HepG2 (cell line): ENCODE measurements around the gene CCDC74B. TPM values are rescaled to one million over a fixed set of nuclear protein-coding genes. Genes with fewer than 3 reads are reported as not detected.

Experiments
- GABPA ChIP-seq, 2 experiments: IDR thresholded peaks; 2 replicates each; pipeline ENCODE4 v1.6.1; 2011 to 2016; ENCODE audit warnings: low read depth in 2 of 2, low read length in 1 of 2, missing biosample characterization in 1 of 2, missing genetic modification characterization in 1 of 2
- HES4 ChIP-seq: sonication (generic); formaldehyde crosslinking; IDR thresholded peaks from 2 replicates; pipeline ENCODE4 v1.9.0; 2021; ENCODE audit warnings: mild to moderate bottlenecking, missing genetic modification reagents, borderline replicate concordance
- KDM3A ChIP-seq: IDR thresholded peaks from 2 replicates; pipeline ENCODE4 v1.6.1; 2018; ENCODE audit warnings: low read depth, missing compliant biosample characterization
- KMT2A ChIP-seq: sonication (generic); formaldehyde crosslinking; IDR thresholded peaks from 2 replicates; pipeline ENCODE4 v1.4.0; 2020; ENCODE audit warnings: missing genetic modification reagents
- NFKB2 ChIP-seq: sonication (generic); formaldehyde crosslinking; IDR thresholded peaks from 2 replicates; pipeline ENCODE4 v1.4.0; 2020; ENCODE audit warnings: missing genetic modification reagents, borderline replicate concordance
- POLR2A ChIP-seq, 2 experiments: IDR thresholded peaks; 2 replicates each; pipeline ENCODE4 v1.6.1; 2011; ENCODE audit warnings: low read depth in 2 of 2, low read length in 2 of 2, mild to moderate bottlenecking in 1 of 2, moderate library complexity in 1 of 2; ENCODE audit not compliant: insufficient read depth in 1 of 2
- PRMT3 ChIP-seq: sonication (generic); formaldehyde crosslinking; IDR thresholded peaks from 2 replicates; pipeline ENCODE4 v1.8.1; 2022; ENCODE audit warnings: low read depth, mild to moderate bottlenecking, moderate library complexity, missing genetic modification reagents, borderline replicate concordance
- RBM22 ChIP-seq: fragments of 200-400 bp; formaldehyde crosslinking; optimal IDR thresholded peaks from 2 replicates; pipeline ENCODE3; 2017; ENCODE audit warnings: mild to moderate bottlenecking, low read length, moderate library complexity
- SMC3 ChIP-seq: IDR thresholded peaks from 2 replicates; pipeline ENCODE4 v1.6.1; 2011; ENCODE audit warnings: low read length, improper control_type of control experiment
- TGIF2 ChIP-seq: IDR thresholded peaks from 2 replicates; pipeline ENCODE4 v1.6.1; 2016; ENCODE audit warnings: control low read depth, missing compliant biosample characterization
- ZNF547 ChIP-seq: sonication (generic); formaldehyde crosslinking; IDR thresholded peaks from 2 replicates; pipeline ENCODE4 v1.5.1; 2020; ENCODE audit warnings: mild to moderate bottlenecking, missing genetic modification reagents
- ZNF737 ChIP-seq: sonication (generic); formaldehyde crosslinking; IDR thresholded peaks from 2 replicates; pipeline ENCODE4 v1.5.0; 2020; ENCODE audit warnings: missing genetic modification reagents, mild to moderate bottlenecking, borderline replicate concordance
- ZNF781 ChIP-seq: sonication (generic); formaldehyde crosslinking; IDR thresholded peaks from 2 replicates; pipeline ENCODE4 v1.5.1; 2020; ENCODE audit warnings: borderline replicate concordance, mild to moderate bottlenecking, missing genetic modification reagents; ENCODE audit errors: not compliant biosample characterization
- ZSCAN9 ChIP-seq: IDR thresholded peaks from 2 replicates; pipeline ENCODE4 v1.6.1; 2016; ENCODE audit warnings: borderline replicate concordance
- polyA plus RNA-seq, 8 experiments: library from polyadenylated mRNA; depleted of rRNA in 3 of 8; stranded (reverse) in 7 of 8; unstranded in 1 of 8; fragments of >200 nt; fragmentation: Illumina TruSeq in 4 of 8; extraction: Trizol in 4 of 8; gene quantifications; 2 replicates each; pipeline versions ENCODE4 v1.2.1 to v1.2.3, GENCODE V29; 2011 to 2016; ENCODE audit warnings: low read depth in 4 of 8, missing spikeins in 1 of 8, mixed read lengths in 1 of 8; ENCODE audit not compliant: insufficient read depth in 1 of 8
- total RNA-seq, 5 experiments: library from RNA; depleted of rRNA; stranded (reverse); fragments of >200 nt; fragmentation: Illumina TruSeq; extraction: Trizol; gene quantifications; 2 replicates each; pipeline ENCODE4 v1.2.3, GENCODE V29; 2016; ENCODE audit warnings: low read depth in 1 of 5
- TF ChIP-seq, protein P1 (sequence below): sonication (generic); formaldehyde crosslinking; IDR thresholded peaks from 2 replicates; pipeline ENCODE4 v1.4.0; 2020; ENCODE audit warnings: mild to moderate bottlenecking, missing genetic modification reagents
- TF ChIP-seq, protein P2 (sequence below): sonication (generic); formaldehyde crosslinking; IDR thresholded peaks from 2 replicates; pipeline ENCODE4 v1.5.0; 2020; ENCODE audit warnings: missing genetic modification reagents
- TF ChIP-seq, protein P3 (sequence below): sonication (generic); formaldehyde crosslinking; IDR thresholded peaks from 2 replicates; pipeline ENCODE4 v1.4.0; 2020; ENCODE audit warnings: missing genetic modification reagents, mild to moderate bottlenecking, borderline replicate concordance
- TF ChIP-seq, protein P4 (sequence below): sonication (generic); formaldehyde crosslinking; IDR thresholded peaks from 2 replicates; pipeline ENCODE4 v1.4.0; 2020; ENCODE audit warnings: missing genetic modification reagents, mild to moderate bottlenecking, borderline replicate concordance
- TF ChIP-seq, protein P5 (sequence below): sonication (generic); formaldehyde crosslinking; IDR thresholded peaks from 2 replicates; pipeline ENCODE4 v1.8.0; 2022; ENCODE audit warnings: mild to moderate bottlenecking, missing genetic modification reagents, borderline replicate concordance

CCDC74B gene
- total and polyA plus RNA-seq, 2 of the 13 experiments (the other 11 are each of a cell fraction or from before 2014, with no cell fraction given): 0.07 to 0.11 TPM

DNA sequence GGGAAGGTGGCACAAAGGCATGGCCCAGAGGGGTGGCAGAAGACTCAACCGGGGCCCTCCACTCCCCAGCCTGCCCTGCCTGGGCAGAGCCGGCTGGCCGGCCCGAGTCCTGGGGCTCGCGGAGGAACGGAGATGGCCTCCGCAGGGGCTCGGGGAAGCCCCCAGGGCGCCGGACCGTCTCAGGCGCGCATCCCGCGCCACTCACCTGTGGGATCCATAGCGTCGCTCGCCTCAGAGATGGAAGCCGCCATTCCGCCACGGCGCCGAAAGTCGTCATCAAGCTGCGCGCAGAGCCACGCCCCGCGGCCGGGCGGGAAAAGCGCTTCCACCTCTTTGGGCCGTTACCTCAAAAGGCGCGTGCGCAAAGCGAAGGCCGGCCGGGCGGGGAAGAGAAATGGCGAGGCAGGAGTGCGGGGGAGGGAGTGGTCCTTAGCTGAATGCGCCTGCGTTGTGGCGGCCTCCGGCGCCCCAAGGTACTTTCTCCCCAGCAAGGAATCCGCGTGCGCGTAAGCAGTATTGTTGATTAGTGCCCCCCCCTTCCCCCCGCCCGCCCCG lies 36.5 kb upstream of the CCDC74B start, which contains the start of gene SMPD4 (continued):
- TF ChIP-seq, protein P1, sequence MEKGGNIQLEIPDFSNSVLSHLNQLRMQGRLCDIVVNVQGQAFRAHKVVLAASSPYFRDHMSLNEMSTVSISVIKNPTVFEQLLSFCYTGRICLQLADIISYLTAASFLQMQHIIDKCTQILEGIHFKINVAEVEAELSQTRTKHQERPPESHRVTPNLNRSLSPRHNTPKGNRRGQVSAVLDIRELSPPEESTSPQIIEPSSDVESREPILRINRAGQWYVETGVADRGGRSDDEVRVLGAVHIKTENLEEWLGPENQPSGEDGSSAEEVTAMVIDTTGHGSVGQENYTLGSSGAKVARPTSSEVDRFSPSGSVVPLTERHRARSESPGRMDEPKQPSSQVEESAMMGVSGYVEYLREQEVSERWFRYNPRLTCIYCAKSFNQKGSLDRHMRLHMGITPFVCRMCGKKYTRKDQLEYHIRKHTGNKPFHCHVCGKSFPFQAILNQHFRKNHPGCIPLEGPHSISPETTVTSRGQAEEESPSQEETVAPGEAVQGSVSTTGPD (CRISPR knock-in tag): no peak
- TF ChIP-seq, protein P2, sequence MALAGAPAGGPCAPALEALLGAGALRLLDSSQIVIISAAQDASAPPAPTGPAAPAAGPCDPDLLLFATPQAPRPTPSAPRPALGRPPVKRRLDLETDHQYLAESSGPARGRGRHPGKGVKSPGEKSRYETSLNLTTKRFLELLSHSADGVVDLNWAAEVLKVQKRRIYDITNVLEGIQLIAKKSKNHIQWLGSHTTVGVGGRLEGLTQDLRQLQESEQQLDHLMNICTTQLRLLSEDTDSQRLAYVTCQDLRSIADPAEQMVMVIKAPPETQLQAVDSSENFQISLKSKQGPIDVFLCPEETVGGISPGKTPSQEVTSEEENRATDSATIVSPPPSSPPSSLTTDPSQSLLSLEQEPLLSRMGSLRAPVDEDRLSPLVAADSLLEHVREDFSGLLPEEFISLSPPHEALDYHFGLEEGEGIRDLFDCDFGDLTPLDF (CRISPR knock-in tag): peak; percentile 100
- TF ChIP-seq, protein P3, sequence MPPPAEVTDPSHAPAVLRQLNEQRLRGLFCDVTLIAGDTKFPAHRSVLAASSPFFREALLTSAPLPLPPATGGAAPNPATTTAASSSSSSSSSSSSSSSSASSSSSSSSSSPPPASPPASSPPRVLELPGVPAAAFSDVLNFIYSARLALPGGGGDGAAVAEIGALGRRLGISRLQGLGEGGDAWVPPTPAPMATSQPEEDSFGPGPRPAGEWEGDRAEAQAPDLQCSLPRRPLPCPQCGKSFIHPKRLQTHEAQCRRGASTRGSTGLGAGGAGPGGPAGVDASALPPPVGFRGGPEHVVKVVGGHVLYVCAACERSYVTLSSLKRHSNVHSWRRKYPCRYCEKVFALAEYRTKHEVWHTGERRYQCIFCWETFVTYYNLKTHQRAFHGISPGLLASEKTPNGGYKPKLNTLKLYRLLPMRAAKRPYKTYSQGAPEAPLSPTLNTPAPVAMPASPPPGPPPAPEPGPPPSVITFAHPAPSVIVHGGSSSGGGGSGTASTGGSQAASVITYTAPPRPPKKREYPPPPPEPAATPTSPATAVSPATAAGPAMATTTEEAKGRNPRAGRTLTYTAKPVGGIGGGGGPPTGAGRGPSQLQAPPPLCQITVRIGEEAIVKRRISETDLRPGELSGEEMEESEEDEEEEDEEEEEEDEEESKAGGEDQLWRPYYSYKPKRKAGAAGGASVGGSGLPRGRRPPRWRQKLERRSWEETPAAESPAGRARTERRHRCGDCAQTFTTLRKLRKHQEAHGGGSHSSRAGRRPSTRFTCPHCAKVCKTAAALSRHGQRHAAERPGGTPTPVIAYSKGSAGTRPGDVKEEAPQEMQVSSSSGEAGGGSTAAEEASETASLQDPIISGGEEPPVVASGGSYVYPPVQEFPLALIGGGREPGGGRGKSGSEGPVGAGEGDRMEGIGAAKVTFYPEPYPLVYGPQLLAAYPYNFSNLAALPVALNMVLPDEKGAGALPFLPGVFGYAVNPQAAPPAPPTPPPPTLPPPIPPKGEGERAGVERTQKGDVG (CRISPR knock-in tag): peak; percentile 39; the same call in 1 of the 2 replicates
- no peak for TF ChIP-seq ZNF781 (CRISPR knock-in tag)
- peak; percentile 89; the same call in 1 of the 2 replicates for TF ChIP-seq TGIF2 (CRISPR knock-in tag)
- no peak for TF ChIP-seq GABPA (IDR thresholded peaks at IDR 0.05; ENCODE audit: low read depth, low read length)
- peak; percentile 70 for TF ChIP-seq GABPA (CRISPR knock-in tag; IDR thresholded peaks at IDR 0.05; ENCODE audit: low read depth)
- TF ChIP-seq, protein P4, sequence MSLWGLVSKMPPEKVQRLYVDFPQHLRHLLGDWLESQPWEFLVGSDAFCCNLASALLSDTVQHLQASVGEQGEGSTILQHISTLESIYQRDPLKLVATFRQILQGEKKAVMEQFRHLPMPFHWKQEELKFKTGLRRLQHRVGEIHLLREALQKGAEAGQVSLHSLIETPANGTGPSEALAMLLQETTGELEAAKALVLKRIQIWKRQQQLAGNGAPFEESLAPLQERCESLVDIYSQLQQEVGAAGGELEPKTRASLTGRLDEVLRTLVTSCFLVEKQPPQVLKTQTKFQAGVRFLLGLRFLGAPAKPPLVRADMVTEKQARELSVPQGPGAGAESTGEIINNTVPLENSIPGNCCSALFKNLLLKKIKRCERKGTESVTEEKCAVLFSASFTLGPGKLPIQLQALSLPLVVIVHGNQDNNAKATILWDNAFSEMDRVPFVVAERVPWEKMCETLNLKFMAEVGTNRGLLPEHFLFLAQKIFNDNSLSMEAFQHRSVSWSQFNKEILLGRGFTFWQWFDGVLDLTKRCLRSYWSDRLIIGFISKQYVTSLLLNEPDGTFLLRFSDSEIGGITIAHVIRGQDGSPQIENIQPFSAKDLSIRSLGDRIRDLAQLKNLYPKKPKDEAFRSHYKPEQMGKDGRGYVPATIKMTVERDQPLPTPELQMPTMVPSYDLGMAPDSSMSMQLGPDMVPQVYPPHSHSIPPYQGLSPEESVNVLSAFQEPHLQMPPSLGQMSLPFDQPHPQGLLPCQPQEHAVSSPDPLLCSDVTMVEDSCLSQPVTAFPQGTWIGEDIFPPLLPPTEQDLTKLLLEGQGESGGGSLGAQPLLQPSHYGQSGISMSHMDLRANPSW (CRISPR knock-in tag): peak; percentile 58; the same call in 1 of the 2 replicates
- peak; percentile 73; the same call in 1 of the 2 replicates for TF ChIP-seq ZNF737 (CRISPR knock-in tag)
- TF ChIP-seq, protein P5, sequence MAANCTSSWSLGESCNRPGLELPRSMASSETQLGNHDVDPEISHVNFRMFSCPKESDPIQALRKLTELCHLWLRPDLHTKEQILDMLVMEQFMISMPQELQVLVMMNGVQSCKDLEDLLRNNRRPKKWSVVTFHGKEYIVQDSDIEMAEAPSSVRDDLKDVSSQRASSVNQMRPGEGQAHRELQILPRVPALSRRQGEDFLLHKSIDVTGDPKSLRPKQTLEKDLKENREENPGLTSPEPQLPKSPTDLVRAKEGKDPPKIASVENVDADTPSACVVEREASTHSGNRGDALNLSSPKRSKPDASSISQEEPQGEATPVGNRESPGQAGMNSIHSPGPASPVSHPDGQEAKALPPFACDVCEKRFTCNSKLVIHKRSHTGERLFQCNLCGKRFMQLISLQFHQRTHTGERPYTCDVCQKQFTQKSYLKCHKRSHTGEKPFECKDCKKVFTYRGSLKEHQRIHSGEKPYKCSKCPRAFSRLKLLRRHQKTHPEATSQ: peak; percentile 92; the same call in 1 of the 2 replicates
- TF ChIP-seq ZNF547 (CRISPR knock-in tag): no peak; the same call in 1 of the 2 replicates
- no peak for TF ChIP-seq SMC3
- peak; percentile 62; the same call in 1 of the 2 replicates for TF ChIP-seq HES4 (CRISPR knock-in tag)
- peak; percentile 68 to 71 for TF ChIP-seq POLR2A (IDR thresholded peaks at IDR 0.05; ENCODE audit: insufficient read depth in 1 of 2, low read depth in 2 of 2, low read length in 2 of 2)
- TF ChIP-seq KDM3A (CRISPR knock-in tag): peak; percentile 85; the same call in 1 of the 2 replicates
- TF ChIP-seq PRMT3: no peak
- 0 out of 2 replicates have a peak, but pooled peaks have one; percentile 26 for TF ChIP-seq ZSCAN9 (CRISPR knock-in tag)
- peak; percentile 58; the same call in 1 of the 2 replicates for TF ChIP-seq KMT2A (CRISPR knock-in tag)
- no peak for TF ChIP-seq NFKB2 (CRISPR knock-in tag)
- no peak for TF ChIP-seq RBM22
